GM20431 (cell line): Measurements from ENCODE around the gene TMEM123.

ENCODE experiments used
- in situ Hi-C: fragments of 300-500 bp; cut with MseI, MboI; formaldehyde crosslinking; loops from one replicate; pipeline ENCODE4 v1.15.0; 2020; ENCODE audit warnings: low sequenced_read_pairs; ENCODE audit not compliant: unreplicated experiment

The TMEM123 gene

GRCh38 chr11:102476812-102477211 is 24.2 kb upstream of the TMEM123 start:
- in situ Hi-C loops, result loop anchor here (25.0 kb wide), 1 partner anchor 90 kb away; no protein-coding TSS in a partner anchor

DNA sequence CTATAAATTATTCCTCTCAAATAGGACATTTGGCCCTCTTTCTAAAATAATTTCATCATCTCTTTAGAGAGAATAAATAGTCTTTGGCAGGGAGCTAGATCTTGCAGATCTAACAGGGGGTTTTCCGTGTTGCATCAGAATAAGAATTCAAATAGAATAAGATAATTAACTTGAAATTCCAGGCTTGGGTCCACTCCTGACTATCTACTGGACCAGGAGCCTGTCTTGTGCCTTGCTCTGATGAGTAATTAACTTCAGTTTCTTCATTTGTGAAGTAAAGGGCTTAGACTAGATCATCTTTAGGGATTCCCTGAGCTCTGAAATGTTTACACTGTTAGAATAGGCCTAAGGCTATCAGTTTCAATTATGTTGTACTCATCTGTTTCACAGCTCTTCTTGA is 23.5 kb upstream of the TMEM123 start:
- in situ Hi-C loops, result loop anchor here (25.0 kb wide), 1 partner anchor 89 kb away; no protein-coding TSS in a partner anchor

GRCh38 chr11:102473543-102473942 is 21.0 kb upstream of the TMEM123 start:
- in situ Hi-C loops, result no loop called here

DNA sequence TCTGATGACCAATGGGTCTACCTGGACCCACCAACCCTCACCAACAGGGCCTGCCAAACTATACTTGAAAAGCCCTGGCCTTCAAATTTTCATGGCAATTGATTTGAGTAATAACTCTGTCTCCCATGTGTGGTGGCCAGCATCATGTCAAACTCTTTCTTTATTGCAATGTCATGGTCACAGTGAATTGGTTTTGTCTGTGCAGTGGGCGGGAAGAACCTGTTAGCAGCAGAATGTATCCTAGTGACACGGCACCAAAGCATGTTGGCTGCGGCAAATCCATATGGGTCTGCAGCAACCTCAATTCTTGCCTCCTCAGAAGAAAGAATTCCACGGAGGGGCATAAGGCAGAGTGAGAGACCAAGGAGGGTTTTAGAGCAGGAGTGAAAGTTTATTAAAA is 19.6 kb upstream of the TMEM123 start:
- in situ Hi-C loops, result no loop called here

- in situ Hi-C loops, result no loop called here
These were observed 18.9 kb upstream of the TMEM123 start for GRCh38 chr11:102471474-102471873.

- in situ Hi-C loops, result no loop called here
These were observed 17.7 kb upstream of the TMEM123 start for GRCh38 chr11:102470251-102470650.

DNA sequence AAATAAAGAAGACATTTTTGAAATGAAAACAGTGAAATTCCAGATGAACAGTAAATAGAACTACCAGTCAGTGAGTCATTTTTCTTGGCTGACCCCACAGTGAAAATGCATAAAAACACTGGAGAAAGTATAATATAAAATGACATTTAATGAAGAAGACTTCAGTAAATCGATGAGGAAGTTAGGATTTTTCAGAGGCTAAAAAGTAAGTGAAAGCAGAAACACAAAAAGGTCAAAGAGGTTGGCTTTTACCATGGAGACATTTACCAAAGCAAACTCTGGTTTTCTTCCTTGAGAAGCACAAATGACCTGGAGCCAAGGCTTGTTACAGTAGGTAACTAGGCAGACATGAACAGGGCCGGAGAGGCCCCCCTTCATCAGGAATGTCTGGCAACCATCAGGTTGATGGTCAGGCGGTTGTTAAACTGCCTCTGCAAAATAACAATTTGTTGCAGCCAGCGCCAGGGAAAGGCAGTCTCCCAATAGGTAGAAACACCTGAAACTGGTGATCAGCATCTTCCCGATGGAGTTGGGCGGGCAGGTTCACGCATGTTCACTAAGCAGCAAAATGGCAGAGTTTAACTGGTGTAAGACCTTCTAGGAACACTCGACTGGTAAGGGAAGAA is 16.7 kb upstream of the TMEM123 start:
- in situ Hi-C loops, result no loop called here

GRCh38 chr11:102468616-102469195 is 16.1 kb upstream of the TMEM123 start:
- in situ Hi-C loops, result no loop called here

DNA sequence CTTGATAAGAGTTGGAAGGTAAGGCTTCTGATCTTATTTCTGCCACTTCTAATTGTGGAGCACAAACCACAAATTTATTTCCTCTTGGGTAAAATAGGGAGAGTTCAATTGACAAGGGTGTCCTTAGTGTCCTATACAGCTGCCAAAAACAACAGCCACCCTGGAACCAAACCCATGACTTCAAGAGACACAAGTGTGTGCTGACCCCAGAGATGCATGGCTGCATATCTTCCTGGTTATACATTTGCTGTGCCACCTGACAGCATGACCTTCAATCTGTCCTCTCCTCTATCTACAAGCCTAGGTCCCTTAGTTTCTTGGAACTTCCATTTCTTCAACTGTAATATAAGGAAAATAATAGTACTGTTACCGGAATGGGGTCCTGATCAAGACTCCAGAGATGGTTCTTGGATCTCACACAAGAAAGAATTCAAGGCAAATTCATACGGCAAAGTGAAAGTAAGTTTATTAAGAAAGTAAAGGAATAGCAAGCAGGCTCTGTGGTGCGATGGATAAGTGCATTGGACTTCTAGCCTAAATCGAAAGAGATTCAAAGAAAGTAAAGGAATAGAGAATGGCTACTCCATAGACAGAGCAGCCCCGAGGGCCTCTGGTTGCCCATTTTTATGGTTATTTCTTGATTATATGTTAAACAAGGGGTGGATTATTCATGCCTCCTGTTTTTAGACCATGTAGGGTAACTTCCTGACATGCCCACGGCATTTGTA is 15.5 kb upstream of the TMEM123 start:
- in situ Hi-C loops, result no loop called here

DNA sequence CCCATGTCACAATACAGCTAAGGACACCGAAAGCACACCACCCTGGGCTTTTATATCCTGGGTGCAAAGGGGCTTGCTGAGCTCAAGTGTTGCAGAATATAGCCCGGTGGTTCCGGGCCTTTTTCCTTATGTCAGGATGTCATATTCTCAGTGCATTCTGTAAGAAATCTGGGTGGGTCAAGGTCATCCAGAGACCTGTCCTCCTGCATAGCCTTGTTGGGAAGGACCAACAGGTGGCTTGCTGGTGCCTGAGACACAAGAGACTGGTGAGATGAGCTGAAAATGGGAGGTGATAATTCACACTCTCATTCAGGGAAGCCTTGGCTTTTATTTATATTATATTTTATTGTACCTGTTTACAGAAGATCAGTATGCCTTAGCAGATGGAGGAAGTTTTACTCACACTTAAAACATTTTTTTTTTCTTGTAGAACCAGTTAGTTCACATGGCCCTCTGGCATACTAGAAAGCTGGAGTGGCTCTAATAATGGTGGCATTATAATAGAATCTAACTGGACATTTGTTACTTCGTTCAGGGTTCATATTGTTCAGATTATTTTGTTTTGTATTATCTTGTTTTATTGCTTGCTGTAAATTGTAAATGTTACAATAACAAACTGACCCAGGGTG is 14.6 kb upstream of the TMEM123 start:
- in situ Hi-C loops, result no loop called here

- in situ Hi-C loops, result no loop called here
These were observed 13.1 kb upstream of the TMEM123 start for GRCh38 chr11:102465696-102466095.

GRCh38 chr11:102464859-102465500 is 12.4 kb upstream of the TMEM123 start:
- in situ Hi-C loops, result no loop called here

DNA sequence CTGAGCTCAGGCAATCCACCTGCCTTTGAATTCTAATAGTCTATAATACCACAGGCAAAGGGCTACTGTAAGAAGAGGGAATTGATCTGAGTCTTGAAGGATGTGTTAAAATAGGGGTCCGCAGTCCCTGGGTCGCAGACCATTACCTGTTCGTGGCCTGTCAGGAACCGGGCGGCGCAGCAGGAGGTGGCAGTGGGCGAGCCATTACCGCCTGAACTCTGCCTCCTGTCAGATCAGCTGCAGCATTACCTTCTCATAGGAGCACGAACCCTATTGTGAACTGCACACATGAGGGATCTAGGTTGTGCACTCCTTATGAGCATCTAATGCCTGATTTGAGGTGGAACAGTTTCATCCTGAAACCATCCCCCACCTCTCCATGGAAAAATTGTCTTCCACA is 11.5 kb upstream of the TMEM123 start:
- in situ Hi-C loops, result no loop called here

DNA sequence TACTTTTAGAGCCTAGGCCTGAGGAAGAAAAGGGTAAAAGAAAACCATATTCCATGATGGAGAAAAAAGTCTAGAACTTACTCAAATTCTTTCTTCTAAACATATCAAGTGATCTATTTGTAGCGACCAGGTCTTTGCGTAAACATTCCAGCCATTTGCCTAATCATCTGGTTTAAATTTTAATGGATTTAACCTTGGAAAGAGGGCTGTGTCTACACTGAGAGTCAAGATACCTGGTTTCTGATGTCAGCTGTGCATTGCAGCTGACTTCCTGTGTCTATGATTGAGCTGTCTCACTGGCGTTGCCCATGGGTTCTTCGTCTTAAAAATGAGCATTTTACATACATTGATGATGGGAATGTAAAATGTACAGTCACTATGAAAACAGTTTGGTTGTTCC is 10.0 kb upstream of the TMEM123 start:
- in situ Hi-C loops, result no loop called here

- in situ Hi-C loops, result no loop called here
These were observed 6.8 kb upstream of the TMEM123 start for GRCh38 chr11:102459393-102459792.

DNA sequence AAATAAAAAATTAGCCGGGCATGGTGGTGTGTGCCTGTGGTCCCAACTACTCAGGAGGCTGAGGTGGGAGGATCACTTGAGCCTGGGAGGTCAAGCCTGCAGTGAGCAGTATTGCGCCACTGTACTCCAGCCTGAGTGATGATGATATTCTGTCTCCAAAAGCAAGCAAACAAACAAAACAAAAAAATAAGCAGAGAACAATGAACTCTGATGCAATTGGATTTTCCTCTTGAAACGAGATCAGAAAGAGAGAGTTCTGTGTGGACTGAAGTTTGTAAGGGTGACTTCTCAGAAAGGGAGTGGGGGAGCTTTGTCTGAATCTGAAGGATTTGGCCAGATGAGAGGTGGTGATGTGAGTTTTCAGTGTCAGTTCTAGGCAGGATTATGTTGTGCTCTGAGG is 6.0 kb upstream of the TMEM123 start:
- in situ Hi-C loops, result no loop called here

DNA sequence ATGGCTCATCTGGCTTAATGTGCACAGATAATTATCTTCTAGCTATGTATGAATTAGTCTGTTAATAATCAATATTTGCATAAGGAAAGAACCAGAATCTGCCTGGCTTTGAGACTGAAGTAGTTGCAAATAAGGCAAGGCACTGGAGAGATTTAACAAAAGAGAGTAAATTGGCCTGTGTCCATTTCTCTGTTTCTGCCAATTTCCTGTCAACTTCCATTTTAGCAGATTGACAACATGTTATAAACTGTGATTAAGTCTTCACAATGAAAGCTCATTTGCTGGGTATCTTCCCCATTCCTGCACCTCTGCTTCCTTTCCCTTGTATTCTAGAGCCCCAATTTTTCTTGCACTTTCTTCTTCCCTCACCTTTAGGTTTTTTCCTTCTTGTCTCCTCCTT is 5.3 kb upstream of the TMEM123 start:
- in situ Hi-C loops, result no loop called here

DNA sequence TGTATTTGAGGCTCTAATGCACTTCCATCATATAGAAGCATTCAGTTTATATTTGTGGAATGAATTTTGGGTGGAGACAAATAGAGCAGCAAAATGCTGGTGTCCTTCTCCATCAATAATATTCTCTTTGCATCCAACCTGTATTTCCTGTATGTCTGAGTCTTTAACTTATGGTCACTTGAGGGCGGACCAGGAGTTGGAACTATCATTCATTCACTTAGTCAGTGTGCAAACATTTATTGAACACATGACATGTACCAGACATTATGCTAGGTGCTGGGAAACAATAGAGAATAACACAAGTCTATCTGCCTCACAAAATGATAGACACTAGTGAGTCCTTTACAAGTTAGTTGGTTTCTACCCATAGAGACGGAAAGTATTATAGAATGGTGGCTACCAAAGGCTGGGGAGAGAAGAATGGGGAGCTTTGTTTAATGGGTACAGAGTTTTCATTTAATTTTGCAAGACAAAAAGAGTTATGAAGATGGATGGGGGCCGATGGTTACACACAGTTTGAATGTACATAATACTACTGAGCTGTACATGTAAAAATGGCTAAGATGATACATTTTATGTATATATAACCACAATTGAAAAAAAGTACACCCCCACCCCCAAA is 4.6 kb upstream of the TMEM123 start:
- in situ Hi-C loops, result no loop called here

- in situ Hi-C loops, result no loop called here
These were observed 3.8 kb upstream of the TMEM123 start for GRCh38 chr11:102456381-102456780.

GRCh38 chr11:102453921-102454320 is 1.4 kb upstream of the TMEM123 start:
- in situ Hi-C loops, result no loop called here
